Heart left ventricle (tissue), 16 donors: ENCODE data around the gene IGSF9. TPM values are rescaled to one million over a fixed set of nuclear protein-coding genes. Genes with fewer than 3 reads are reported as not detected.

Source experiments
- ATAC-seq, 4 donors: fragments of 200-7000 bp; cut with Tn5 transposase; one replicate each; pipeline ENCODE4 v1.9.1; 2020 to 2022; ENCODE audit warnings: moderate library complexity in 4 of 4, mild to moderate bottlenecking in 3 of 4, moderate number of reproducible peaks in 1 of 4
- DNase-seq, 5 donors: peaks; one replicate each; pipeline ENCODE4 v3.0.0-alpha.2; 2020
- H3K27ac ChIP-seq, 12 donors: fragments of 200-600 bp; sonication (generic) in 4 of 12; one replicate each; pipeline versions ENCODE4 v1.5.0 to v1.8.0; 2016 to 2022; ENCODE audit warnings: mild to moderate bottlenecking in 2 of 12
- H3K27me3 ChIP-seq, 9 donors: fragments of 200-600 bp; sonication (generic) in 2 of 9; one replicate each; pipeline versions ENCODE4 v1.5.1 to v1.8.0; 2016 to 2022; ENCODE audit warnings: mild to moderate bottlenecking in 3 of 9
- H3K36me3 ChIP-seq, 9 donors: fragments of 200-600 bp; sonication (generic) in 2 of 9; one replicate each; pipeline versions ENCODE4 v1.5.0 to v1.8.0; 2018 to 2022; ENCODE audit warnings: mild to moderate bottlenecking in 2 of 9
- H3K4me1 ChIP-seq, 12 donors: fragments of 200-600 bp; sonication (generic) in 4 of 12; one replicate each; pipeline versions ENCODE4 v1.5.0 to v1.8.0; 2016 to 2022; ENCODE audit warnings: mild to moderate bottlenecking in 3 of 12
- H3K4me3 ChIP-seq, 12 donors: fragments of 200-600 bp; sonication (generic) in 4 of 12; one replicate each; pipeline versions ENCODE4 v1.5.0 to v1.8.0; 2017 to 2022; ENCODE audit warnings: mild to moderate bottlenecking in 9 of 12, moderate library complexity in 4 of 12
- H3K9me3 ChIP-seq, 12 donors: fragments of 200-600 bp; sonication (generic) in 4 of 12; one replicate each; pipeline versions ENCODE4 v1.5.0 to v1.8.0; 2016 to 2022; ENCODE audit warnings: mild to moderate bottlenecking in 1 of 12
- POLR2A ChIP-seq, 2 donors: fragments of 450-650 bp; IDR thresholded peaks; one replicate each; pipeline ENCODE4 v1.6.1; 2017; ENCODE audit warnings: antibody characterized with exemption in 2 of 2, mild to moderate bottlenecking in 2 of 2, moderate library complexity in 2 of 2
- WGBS, 4 donors: extraction: QIAGEN DNeasy Blood & Tissue Kit in 2 of 4; methylation state at CpG; one replicate each; pipeline versions ENCODE4 v1.1.5 to v1.1.7; 2013 to 2018; 5-methylcytosine and 5-hydroxymethylcytosine counted together
- intact Hi-C, 10 donors: fragments of 100-400 bp; cut with DNase I; formaldehyde crosslinking; loops; one replicate each; pipeline versions ENCODE4 v1.11.1 to v1.14.2; 2022
- polyA plus RNA-seq, 2 donors: library from polyadenylated mRNA; stranded (reverse); fragments of 200-250 nt; gene quantifications; one replicate each; pipeline ENCODE4 v1.2.3, GENCODE V29; 2013
- total RNA-seq, 9 donors: library from RNA; depleted of rRNA in 2 of 9; stranded (reverse); fragments of >200 nt in 2 of 9; fragmentation: NEBNext Ultra II Directional in 3 of 9; extraction: Animal tissue kit (Norgen Biotek cat#: 25700) in 3 of 9; gene quantifications; one replicate each; pipeline versions ENCODE4 v1.1.0 to v1.2.4, GENCODE V29; 2016 to 2023
- TF ChIP-seq, protein P1 (sequence below), 12 donors: fragments of 200-600 bp; sonication (generic) in 4 of 12; IDR thresholded peaks; one replicate each; pipeline versions ENCODE4 v1.5.0 to v1.8.0; 2018 to 2022; ENCODE audit warnings: antibody characterized with exemption in 12 of 12, mild to moderate bottlenecking in 5 of 12
- donor health status: ischemic (EF 13 %, LVEDD 7.1; RV severe dilation, severe dysfunction).
- donor health status: healthy with polysubstance abuse.
- donor health status: DM: no; HTN: yes; CAD: no.
- donor health status: DM: no; HTN: no; CAD: no.
- donor health status: ischemic (EF 25% LVEDD 6.9; RV normal size, moderate dysfunction).
- donor health status: ischemic (EF 25% LVEDD 5.7; RV mildly dilated, moderate dysfunction).
- donor health status: healthy.
- donor health status: DM: yes; HTN: yes; CAD: no.
- donor health status: ischemic (EF 35%, LVEDD 5.7; RV mildly dilated, moderate dysfunction).
- donor health status: nonischemic (EF 11% LVEDD 7.7; RV severe dilation, severe dysfunction).
- donor health status: DM: yes; HTN: yes; CAD: no.
- donor health status: PGD.
- donor health status: ischemic (EF 29% LVEDD 5.4; RV normal size, mild dysfunction).
- donor health status: nonischemic (EF 23%, LVEDD 6.1; RV moderate dilation, normal function).

Gene IGSF9
- total and polyA plus RNA-seq, 11 donors: 0.06 to 4.8 (median 0.12) TPM; not detected in 6

DNA sequence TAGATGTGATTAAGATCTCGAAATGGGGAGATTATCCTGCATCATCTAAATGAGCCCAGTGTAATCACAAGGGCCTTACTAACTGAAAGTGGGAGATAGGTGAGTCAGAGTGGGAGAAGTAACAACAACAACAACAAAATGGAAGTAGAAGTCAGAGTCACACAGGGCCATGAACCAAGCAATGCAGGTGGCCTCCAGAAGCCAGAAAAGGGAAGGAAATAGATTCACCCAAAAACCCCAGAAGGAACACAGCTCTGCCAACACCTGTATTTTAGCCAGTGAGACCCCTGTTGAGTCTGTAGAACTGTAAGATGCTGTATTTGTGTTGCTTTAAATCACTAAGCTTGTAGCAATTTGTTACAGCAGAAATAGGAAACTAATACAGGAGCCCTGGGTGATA is 24.2 kb downstream of the IGSF9 start:
- no peak for TF ChIP-seq POLR2A (IDR thresholded peaks at IDR 0.05)
- TF ChIP-seq, protein P1, sequence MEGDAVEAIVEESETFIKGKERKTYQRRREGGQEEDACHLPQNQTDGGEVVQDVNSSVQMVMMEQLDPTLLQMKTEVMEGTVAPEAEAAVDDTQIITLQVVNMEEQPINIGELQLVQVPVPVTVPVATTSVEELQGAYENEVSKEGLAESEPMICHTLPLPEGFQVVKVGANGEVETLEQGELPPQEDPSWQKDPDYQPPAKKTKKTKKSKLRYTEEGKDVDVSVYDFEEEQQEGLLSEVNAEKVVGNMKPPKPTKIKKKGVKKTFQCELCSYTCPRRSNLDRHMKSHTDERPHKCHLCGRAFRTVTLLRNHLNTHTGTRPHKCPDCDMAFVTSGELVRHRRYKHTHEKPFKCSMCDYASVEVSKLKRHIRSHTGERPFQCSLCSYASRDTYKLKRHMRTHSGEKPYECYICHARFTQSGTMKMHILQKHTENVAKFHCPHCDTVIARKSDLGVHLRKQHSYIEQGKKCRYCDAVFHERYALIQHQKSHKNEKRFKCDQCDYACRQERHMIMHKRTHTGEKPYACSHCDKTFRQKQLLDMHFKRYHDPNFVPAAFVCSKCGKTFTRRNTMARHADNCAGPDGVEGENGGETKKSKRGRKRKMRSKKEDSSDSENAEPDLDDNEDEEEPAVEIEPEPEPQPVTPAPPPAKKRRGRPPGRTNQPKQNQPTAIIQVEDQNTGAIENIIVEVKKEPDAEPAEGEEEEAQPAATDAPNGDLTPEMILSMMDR (IDR thresholded peaks at IDR 0.05): no peak
- intact Hi-C loops: loop anchor here in 4 of 10 donors (10.0 kb wide), 2 partner anchors 66 to 906 kb away; no protein-coding TSS in a partner anchor
- H3K4me1 ChIP-seq: peaks cover 7 to 76% (median 60%) of the 10 kb centered on the region in 12 donors
- no peak for DNase-seq
- no peaks in the 10 kb centered on the region for H3K27me3 ChIP-seq
- H3K9me3 ChIP-seq: no peaks in the 10 kb centered on the region
- H3K27ac ChIP-seq: peak overlapping the region in 11 of 12 donors; percentile 86 to 100 (median 97)
- peaks cover 0 to 53% (median 43%) of the 10 kb centered on the region in 9 donors for H3K36me3 ChIP-seq
- ATAC-seq: no peak
- H3K4me3 ChIP-seq: peak overlapping the region in 8 of 12 donors; percentile 66 to 99 (median 84)
- WGBS, 4 donors: 49 to 67% (median 59%) methylated on average over 1 of the region's 1 CpG

DNA sequence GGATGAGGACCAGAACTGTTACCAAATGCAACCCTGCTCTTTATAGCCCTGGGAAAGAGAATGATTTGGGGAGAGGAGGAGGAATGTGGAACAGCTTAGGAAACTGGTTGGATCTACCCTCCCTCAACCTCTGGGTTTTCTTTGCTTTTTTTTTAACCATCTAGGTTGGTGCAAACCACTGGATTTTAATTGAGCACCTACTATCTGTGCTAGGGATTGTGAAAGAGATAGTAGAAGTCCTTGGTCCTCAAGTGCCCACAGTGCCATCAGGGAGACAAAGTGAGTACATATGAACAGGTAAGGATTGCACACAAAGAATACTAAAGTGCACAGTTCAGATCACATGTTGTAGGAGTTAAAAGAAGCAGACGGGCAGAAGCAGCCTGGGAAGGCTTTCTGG is 24.8 kb downstream of the IGSF9 start:
- intact Hi-C loops: loop anchor here in 4 of 10 donors (10.0 kb wide), 2 partner anchors 66 to 906 kb away; no protein-coding TSS in a partner anchor

DNA sequence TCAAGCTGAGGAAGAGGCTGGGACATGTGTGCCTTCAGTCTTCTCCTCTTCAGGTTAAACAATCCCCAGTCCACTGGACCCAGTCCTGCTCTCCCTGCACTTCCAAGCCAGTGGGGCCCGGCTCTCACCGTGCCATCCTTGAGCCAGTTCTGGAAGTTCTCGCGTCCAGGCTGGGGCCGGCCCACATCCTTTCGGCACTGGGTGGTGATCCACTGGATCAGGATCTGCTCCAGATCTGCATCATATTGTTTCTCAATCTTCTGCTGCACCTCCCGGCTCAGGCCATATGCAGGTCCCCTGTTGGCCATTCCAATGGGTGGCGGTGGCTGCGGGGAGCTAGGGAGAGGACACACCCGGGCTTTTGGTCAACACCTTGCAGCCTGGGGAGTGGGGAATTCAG is 25.2 kb downstream of the IGSF9 start:
- no peaks in the 10 kb centered on the region for H3K9me3 ChIP-seq
- intact Hi-C loops: loop anchor here in 4 of 10 donors (10.0 kb wide), 2 partner anchors 65 to 905 kb away; no protein-coding TSS in a partner anchor
- H3K27me3 ChIP-seq: no peaks in the 10 kb centered on the region
- DNase-seq: peak in 1 of 5 donors; percentile 27
- ATAC-seq: no peak
- 64 to 80% (median 76%) methylated on average over 8 to 10 of the region's 10 CpGs for WGBS, 4 donors
- no peak overlapping the region for H3K4me3 ChIP-seq
- peaks cover 0 to 56% (median 43%) of the 10 kb centered on the region in 9 donors for H3K36me3 ChIP-seq
- H3K4me1 ChIP-seq: peaks cover 8 to 77% (median 59%) of the 10 kb centered on the region in 12 donors
- TF ChIP-seq, protein P1 (IDR thresholded peaks at IDR 0.05): no peak
- TF ChIP-seq POLR2A (IDR thresholded peaks at IDR 0.05): no peak
- peak overlapping the region in 5 of 12 donors; percentile 1 to 95 (median 16) for H3K27ac ChIP-seq

More for the DNA sequence above, 24.8 kb downstream of the IGSF9 start:
- peak overlapping the region in 6 of 12 donors; percentile 1 to 98 (median 96) for H3K27ac ChIP-seq
- WGBS, 4 donors: 69 to 79% (median 74%) methylated on average over 1 of the region's 1 CpG
- no peak for TF ChIP-seq POLR2A (IDR thresholded peaks at IDR 0.05)
- TF ChIP-seq, protein P1 (IDR thresholded peaks at IDR 0.05): no peak
- H3K36me3 ChIP-seq: peaks cover 0 to 56% (median 43%) of the 10 kb centered on the region in 9 donors
- no peaks in the 10 kb centered on the region for H3K9me3 ChIP-seq
- H3K4me1 ChIP-seq: peaks cover 8 to 76% (median 60%) of the 10 kb centered on the region in 12 donors
- ATAC-seq (no peak), DNase-seq (no peak)
- no peaks in the 10 kb centered on the region for H3K27me3 ChIP-seq
- H3K4me3 ChIP-seq: peak overlapping the region in 1 of 12 donors; percentile 88

DNA sequence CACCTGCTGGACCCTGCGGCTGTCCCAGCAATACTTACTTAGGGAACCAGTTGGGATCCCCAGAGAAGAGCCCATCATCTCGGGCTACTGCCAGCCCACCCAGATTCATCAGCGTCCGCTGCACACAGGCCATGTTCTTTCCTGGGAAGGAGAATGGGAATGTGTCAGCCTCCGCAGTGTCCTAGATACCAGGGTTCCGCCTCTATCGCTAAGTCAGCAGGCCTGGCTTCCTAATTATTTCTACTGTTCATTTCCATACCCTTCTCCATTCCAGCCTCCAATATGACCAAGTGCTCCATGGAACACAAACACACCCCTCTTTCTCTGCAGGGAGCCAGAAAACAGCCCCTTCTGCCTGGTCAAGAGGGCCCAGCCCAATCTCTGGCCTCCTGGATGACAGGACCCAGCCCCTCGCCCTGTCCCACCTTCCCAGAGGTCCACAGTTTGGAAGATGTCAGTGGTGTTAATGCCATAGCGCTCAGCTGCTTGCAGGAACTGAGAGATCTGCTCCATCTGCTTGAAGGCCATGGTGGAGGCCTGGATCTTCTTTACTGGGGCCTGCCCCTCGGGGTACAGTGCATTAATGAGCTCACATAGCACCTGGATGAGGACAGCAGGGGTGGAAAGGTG is 26.1 kb downstream of the IGSF9 start:
- ATAC-seq (no peak), DNase-seq (peak in 1 of 5 donors; percentile 16)
- peak overlapping the region in 3 of 12 donors; percentile 5 to 34 (median 13) for H3K27ac ChIP-seq

More for the DNA sequence above, 26.1 kb downstream of the IGSF9 start:
- Histone ChIP-seq H3K27me3 (no peaks in the 10 kb centered on the region), H3K9me3 (no peaks in the 10 kb centered on the region), H3K4me1 (peaks cover 8 to 77% (median 59%) of the 10 kb centered on the region in 12 donors), H3K36me3 (peaks cover 0 to 56% (median 43%) of the 10 kb centered on the region in 9 donors), H3K4me3 (no peak overlapping the region)
- TF ChIP-seq POLR2A (IDR thresholded peaks at IDR 0.05): no peak
- TF ChIP-seq, protein P1 (IDR thresholded peaks at IDR 0.05): no peak
- WGBS, 4 donors: 89 to 97% (median 93%) methylated on average over 9 to 10 of the region's 10 CpGs
- intact Hi-C loops: no loop called here
